GM12892 (cell line): Measurements from ENCODE around the gene PRR23E.

ENCODE experiments used
- POLR2A ChIP-seq: IDR thresholded peaks from 2 replicates; pipeline ENCODE4 v1.6.1; 2011; ENCODE audit warnings: low read depth, low read length, control low read depth
- TAF1 ChIP-seq: IDR thresholded peaks from 2 replicates; pipeline ENCODE4 v1.6.1; 2011; ENCODE audit warnings: low read depth, mild to moderate bottlenecking, control low read depth, low read length, borderline replicate concordance

DNA sequence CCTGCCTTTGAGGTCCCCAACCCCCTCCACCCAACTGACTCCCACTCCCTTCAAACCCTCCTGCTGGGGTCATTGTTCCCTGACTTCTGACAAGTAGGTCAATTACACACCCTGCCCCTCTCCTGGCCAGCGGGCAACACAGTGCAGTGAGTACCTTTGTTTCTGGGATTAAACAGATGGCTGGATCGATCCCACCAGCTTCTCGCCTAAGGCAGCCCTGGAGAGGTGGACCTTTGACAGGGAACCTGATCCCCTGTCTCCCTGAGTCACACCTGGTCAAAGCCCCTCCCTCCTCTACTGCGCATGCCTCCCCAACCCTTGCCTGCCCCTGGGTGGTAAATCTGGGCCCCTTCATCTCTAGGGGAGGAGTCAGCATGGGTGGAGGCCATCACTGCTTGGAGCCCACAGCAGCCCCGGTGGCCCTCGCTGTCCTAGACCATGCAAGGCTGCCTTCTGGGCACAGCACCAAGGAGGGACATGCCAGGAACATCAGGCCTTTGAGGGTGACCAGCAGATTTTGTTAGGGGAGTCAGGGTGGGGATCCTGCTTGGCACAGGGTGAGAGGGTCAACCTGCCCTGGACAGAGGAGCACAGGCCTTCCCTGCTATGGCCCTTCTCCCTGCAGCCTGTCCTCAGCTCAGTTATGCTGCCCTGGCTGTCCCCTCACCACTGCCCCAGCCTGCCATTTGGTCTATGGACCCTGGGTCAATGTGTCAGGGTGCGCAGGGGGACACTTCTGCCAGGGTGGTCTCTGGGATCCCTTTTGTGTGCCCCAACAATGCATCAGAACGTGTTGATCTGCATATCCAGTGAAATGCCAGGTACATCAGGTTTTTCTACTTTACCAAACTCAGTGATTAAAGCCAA lies 9.8 kb upstream of the PRR23E start:
- TF ChIP-seq TAF1 (no peak), POLR2A (no peak)
